Fibroblast of lung (primary cell): ENCODE data around the gene TLR1. TPM values are rescaled to one million over a fixed set of nuclear protein-coding genes. Genes with fewer than 3 reads are reported as not detected.
"Not testable (repeated sequence)": the region's sequence is repeated elsewhere in the genome, so short reads cannot be mapped to it uniquely, and the experiment has no call there.

Source experiments
- DNase-seq, 2 donors: peaks; one replicate each; pipeline versions ENCODE4 v3.0.0 to v3.0.0-alpha.2; 2010; ENCODE audit warnings: low read depth in 2 of 2
- H2AFZ ChIP-seq: 2 replicates; pipeline ENCODE4 v1.5.1; 2012; ENCODE audit warnings: low read length, control low read depth, inconsistent platforms
- H3K27ac ChIP-seq: 2 replicates; pipeline ENCODE4 v1.5.1; 2011; ENCODE audit warnings: low read length, control low read depth; ENCODE audit not compliant: insufficient read depth
- H3K27me3 ChIP-seq: 2 replicates; pipeline ENCODE4 v1.5.1; 2011; ENCODE audit warnings: mild to moderate bottlenecking, low read length; ENCODE audit not compliant: control insufficient read depth, insufficient read depth
- H3K36me3 ChIP-seq: 2 replicates; pipeline ENCODE4 v1.5.1; 2011; ENCODE audit warnings: low read length; ENCODE audit not compliant: control insufficient read depth, insufficient read depth
- H3K4me1 ChIP-seq: 2 replicates; pipeline ENCODE4 v1.5.1; 2011; ENCODE audit warnings: low read length; ENCODE audit not compliant: control insufficient read depth, insufficient read depth; ENCODE audit errors: extremely low read depth
- H3K4me2 ChIP-seq: 2 replicates; pipeline ENCODE4 v1.5.1; 2011; ENCODE audit warnings: low read length, control low read depth; ENCODE audit not compliant: insufficient read depth; ENCODE audit errors: extremely low read depth
- H3K4me3 ChIP-seq, 4 experiments: fragments of 200-600 bp in 1 of 4; sonication (generic) in 1 of 4; replicated peaks in 1 of 4; 2 replicates each; pipeline ENCODE4 v1.5.1; 2011 to 2016; ENCODE audit warnings: low read length in 4 of 4, low read depth in 3 of 4, mild to moderate bottlenecking in 3 of 4, control low read depth in 2 of 4, inconsistent platforms in 1 of 4, mixed read lengths in 1 of 4; ENCODE audit not compliant: insufficient read depth in 1 of 4; ENCODE audit errors: control extremely low read depth in 1 of 4
- H3K79me2 ChIP-seq: 2 replicates; pipeline ENCODE4 v1.5.1; 2012; ENCODE audit warnings: mild to moderate bottlenecking, low read length, inconsistent platforms; ENCODE audit not compliant: control insufficient read depth, insufficient read depth
- H3K9ac ChIP-seq: 2 replicates; pipeline ENCODE4 v1.5.1; 2011; ENCODE audit warnings: mild to moderate bottlenecking, low read length, control low read depth; ENCODE audit not compliant: insufficient read depth
- H3K9me3 ChIP-seq: 2 replicates; pipeline ENCODE4 v1.5.1; 2012; ENCODE audit warnings: low read depth, low read length; ENCODE audit not compliant: control insufficient read depth, insufficient read depth
- H4K20me1 ChIP-seq: 2 replicates; pipeline ENCODE4 v1.5.1; 2011; ENCODE audit warnings: low read length; ENCODE audit not compliant: control insufficient read depth, insufficient read depth; ENCODE audit errors: extremely low read depth
- EZH2 ChIP-seq: IDR thresholded peaks from 2 replicates; pipeline ENCODE4 v1.5.1; 2012; ENCODE audit warnings: low read length, control low read depth, mild to moderate bottlenecking; ENCODE audit errors: missing control alignments
- polyA plus RNA-seq, 2 donors: library from polyadenylated mRNA; depleted of rRNA in 1 of 2; stranded (reverse) in 1 of 2; unstranded in 1 of 2; fragments of >200 nt; gene quantifications; 2 replicates each; pipeline ENCODE4 v1.2.1, GENCODE V29; 2011 to 2012; ENCODE audit warnings: missing spikeins in 1 of 2
- total RNA-seq: library from RNA; depleted of rRNA; stranded (reverse); fragments of >200 nt; gene quantifications from 2 replicates; pipeline ENCODE4 v1.2.1, GENCODE V29; 2014
- TF ChIP-seq, protein P1 (sequence below), 2 donors: IDR thresholded peaks in 1 of 2; conservative IDR thresholded peaks in 1 of 2; 1 replicate in 1 of 2; 2 replicates in 1 of 2; pipeline ENCODE4 v1.5.1; 2011 to 2012; ENCODE audit warnings: low read length in 2 of 2, control low read depth in 1 of 2, inconsistent platforms in 1 of 2, low read depth in 1 of 2, mild to moderate bottlenecking in 1 of 2

Gene TLR1
- total and polyA plus RNA-seq, 2 donors (not counting 1 experiment from before 2014, with no cell fraction given): 0.77 to 1.7 TPM

DNA sequence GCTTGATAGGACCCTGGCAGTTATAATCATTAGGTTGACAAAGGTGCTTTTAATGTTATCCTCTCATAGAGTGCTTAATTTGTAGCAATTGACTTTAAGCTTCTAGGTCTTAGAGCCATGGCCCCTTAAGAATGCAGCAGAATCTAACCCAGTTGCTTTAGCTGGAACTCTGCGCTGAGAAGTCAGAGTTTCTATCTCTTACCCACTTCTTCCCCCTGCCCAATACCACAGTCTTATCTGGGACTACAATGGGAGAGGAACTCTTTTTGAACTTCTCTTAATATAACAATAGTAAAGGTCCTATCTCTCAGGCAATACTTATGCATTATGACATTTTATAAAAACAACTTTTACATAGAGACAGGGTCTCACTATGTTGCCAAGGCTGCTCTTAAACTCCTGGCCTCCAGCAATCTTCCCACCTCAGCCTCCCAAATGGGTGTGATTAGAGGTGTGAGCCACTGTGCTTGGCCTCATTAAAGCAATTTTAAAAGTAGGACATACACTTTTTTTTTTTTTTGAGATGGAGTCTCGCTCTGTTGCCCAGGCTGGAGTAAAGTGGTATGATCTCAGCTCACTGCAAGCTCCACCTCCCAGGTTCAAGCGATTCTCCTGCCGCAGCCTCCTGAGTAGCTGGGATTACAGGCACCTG, 23.6 kb downstream of the TLR1 start:
- Histone ChIP-seq H3K9ac (no peak overlapping the region), H3K4me1 (no peaks in the 10 kb centered on the region), H3K9me3 (no peaks in the 10 kb centered on the region), H3K27ac (no peak overlapping the region), H3K79me2 (no peaks in the 10 kb centered on the region), H3K36me3 (no peaks in the 10 kb centered on the region), H3K27me3 (peaks cover 3% of the 10 kb centered on the region), H3K4me3 (no peak overlapping the region), H4K20me1 (no peaks in the 10 kb centered on the region), H2AFZ (no peak overlapping the region), H3K4me2 (no peak overlapping the region)
- DNase-seq: no peak
- TF ChIP-seq, protein P1, sequence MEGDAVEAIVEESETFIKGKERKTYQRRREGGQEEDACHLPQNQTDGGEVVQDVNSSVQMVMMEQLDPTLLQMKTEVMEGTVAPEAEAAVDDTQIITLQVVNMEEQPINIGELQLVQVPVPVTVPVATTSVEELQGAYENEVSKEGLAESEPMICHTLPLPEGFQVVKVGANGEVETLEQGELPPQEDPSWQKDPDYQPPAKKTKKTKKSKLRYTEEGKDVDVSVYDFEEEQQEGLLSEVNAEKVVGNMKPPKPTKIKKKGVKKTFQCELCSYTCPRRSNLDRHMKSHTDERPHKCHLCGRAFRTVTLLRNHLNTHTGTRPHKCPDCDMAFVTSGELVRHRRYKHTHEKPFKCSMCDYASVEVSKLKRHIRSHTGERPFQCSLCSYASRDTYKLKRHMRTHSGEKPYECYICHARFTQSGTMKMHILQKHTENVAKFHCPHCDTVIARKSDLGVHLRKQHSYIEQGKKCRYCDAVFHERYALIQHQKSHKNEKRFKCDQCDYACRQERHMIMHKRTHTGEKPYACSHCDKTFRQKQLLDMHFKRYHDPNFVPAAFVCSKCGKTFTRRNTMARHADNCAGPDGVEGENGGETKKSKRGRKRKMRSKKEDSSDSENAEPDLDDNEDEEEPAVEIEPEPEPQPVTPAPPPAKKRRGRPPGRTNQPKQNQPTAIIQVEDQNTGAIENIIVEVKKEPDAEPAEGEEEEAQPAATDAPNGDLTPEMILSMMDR (conservative IDR thresholded peaks at IDR 0.05 in 1 of 2, IDR thresholded peaks at IDR 0.05 in 1 of 2; ENCODE audit: low read depth in 1 of 2, low read length in 2 of 2): no peak
- no peak for TF ChIP-seq EZH2

DNA sequence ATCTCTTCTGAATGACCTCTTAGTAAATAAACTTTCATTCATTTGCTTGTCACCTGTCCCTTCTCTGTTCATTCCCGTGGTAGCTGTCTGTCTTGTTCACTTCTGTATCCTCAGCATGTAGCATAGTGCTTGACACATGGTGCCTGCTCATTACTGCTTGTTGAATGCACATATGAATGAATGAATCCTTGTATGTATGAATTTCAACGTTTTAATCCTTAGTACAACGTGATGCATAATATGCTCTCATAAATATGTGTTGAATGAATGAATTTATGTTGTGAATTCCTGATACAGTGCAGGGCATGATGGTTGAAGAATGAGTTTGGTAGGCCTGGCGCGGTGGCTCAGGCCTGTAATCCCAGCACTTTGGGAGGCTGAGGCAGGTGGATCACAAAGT, 24.8 kb downstream of the TLR1 start:
- Histone ChIP-seq H4K20me1 (no peaks in the 10 kb centered on the region), H3K9me3 (no peaks in the 10 kb centered on the region), H3K4me2 (no peak overlapping the region), H3K27me3 (peaks cover 4% of the 10 kb centered on the region), H2AFZ (no peak overlapping the region), H3K79me2 (no peaks in the 10 kb centered on the region), H3K4me1 (no peaks in the 10 kb centered on the region), H3K36me3 (no peaks in the 10 kb centered on the region), H3K4me3 (no peak overlapping the region), H3K9ac (no peak overlapping the region), H3K27ac (no peak overlapping the region)
- TF ChIP-seq, protein P1 (conservative IDR thresholded peaks at IDR 0.05 in 1 of 2, IDR thresholded peaks at IDR 0.05 in 1 of 2; ENCODE audit: low read depth in 1 of 2, low read length in 2 of 2): no peak
- no peak for TF ChIP-seq EZH2
- no peak for DNase-seq

DNA sequence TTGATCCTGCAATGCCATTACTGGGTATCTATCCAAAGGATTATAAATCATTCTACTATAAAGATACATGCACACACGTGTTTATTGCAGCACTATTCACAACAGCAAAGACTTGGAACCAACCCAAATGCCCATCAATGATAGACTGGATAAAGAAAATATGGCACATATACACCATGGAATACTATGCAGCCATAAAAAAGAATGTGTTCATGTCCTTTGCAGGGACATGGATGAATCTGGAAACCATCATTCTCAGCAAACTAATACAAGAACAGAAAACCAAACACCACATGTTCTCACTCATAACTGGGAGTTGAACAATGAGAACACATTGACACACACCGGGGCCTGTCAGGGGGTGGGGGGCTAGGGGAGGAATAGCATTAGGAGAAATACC, 26.7 kb downstream of the TLR1 start:
- not testable (repeated sequence) for H3K4me1 ChIP-seq, H3K9me3 ChIP-seq, H3K9ac ChIP-seq, H3K79me2 ChIP-seq, DNase-seq, H2AFZ ChIP-seq, H4K20me1 ChIP-seq, H3K27me3 ChIP-seq, H3K27ac ChIP-seq, H3K36me3 ChIP-seq, H3K4me3 ChIP-seq, H3K4me2 ChIP-seq
